ENCODE data around the gene CNOT3. TPM values are rescaled to one million over a fixed set of nuclear protein-coding genes. Genes with fewer than 3 reads are reported as not detected.
"Not testable (repeated sequence)": the region's sequence is repeated elsewhere in the genome, so short reads cannot be mapped to it uniquely, and the experiment has no call there.

CNOT3 gene
- total RNA-seq, 3 donors from 2014 or later, result 14.6 to 23.4 (median 22.9) TPM

DNA sequence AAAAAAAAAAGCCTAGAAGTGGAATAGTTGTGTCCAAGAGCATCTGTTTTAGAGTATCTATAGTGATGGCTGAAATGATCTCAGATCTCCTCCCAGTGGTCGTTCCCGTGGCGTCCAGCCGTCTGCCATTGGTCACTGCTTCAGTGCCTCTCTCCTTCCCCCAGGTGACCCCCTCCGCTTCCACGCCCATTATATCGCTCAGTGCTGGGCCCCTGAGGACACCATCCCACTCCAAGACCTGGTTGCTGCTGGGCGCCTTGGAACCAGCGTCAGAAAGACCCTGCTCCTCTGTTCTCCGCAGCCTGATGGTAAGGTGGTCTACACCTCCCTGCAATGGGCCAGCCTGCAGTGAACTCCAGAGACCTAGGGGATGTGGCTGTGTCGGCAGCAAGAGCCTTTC is 55.4 kb downstream of the CNOT3 start:
- Histone ChIP-seq H3K36me3 (no peaks in the 10 kb centered on the region), H3K27ac (no peak overlapping the region), H3K4me3 (no peak overlapping the region), H3K4me1 (peaks cover 0 to 16% of the 10 kb centered on the region in 2 donors), H3K27me3 (no peaks in the 10 kb centered on the region), H3K9me3 (no peaks in the 10 kb centered on the region)
- intact Hi-C loops (cut with DNase I; ENCODE audit: low total_unique reads), result no loop called here
- no peak for DNase-seq (ENCODE audit: low spot score in 2 of 2)
- TF ChIP-seq POLR2A (IDR thresholded peaks at IDR 0.05), result no peak

GRCh38 chr19:54194463-54194862 is 56.9 kb downstream of the CNOT3 start:
- DNase-seq (ENCODE audit: low spot score in 2 of 2); H3K4me1 ChIP-seq; intact Hi-C loops (cut with DNase I; ENCODE audit: low total_unique reads); H3K27ac ChIP-seq; H3K4me3 ChIP-seq; H3K27me3 ChIP-seq; H3K9me3 ChIP-seq; H3K36me3 ChIP-seq: not testable (repeated sequence)

DNA sequence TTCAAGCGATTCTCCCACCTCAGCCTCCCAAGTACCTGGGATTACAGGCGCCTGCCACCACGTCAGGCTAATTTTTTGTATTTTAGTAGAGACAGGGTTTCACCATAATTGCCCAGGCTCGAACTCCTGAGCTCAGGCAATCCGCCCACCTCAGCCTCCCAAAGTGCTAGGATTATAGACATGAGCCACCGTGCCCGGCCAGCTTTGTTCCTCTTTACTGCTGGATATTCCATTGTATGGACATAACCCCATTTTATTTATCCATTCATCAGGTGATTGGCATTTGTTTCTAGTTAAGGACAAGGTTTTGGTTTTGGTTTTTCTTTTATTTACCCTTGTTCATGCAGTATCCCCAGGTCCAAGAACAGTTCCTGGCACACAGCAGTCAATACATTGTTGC is 59.0 kb downstream of the CNOT3 start:
- no peaks in the 10 kb centered on the region for H3K9me3 ChIP-seq
- H3K27ac ChIP-seq, result no peak overlapping the region
- intact Hi-C loops (cut with DNase I; ENCODE audit: low total_unique reads), result no loop called here
- no peak overlapping the region for H3K4me3 ChIP-seq
- no peaks in the 10 kb centered on the region for H3K27me3 ChIP-seq
- TF ChIP-seq, protein P1, sequence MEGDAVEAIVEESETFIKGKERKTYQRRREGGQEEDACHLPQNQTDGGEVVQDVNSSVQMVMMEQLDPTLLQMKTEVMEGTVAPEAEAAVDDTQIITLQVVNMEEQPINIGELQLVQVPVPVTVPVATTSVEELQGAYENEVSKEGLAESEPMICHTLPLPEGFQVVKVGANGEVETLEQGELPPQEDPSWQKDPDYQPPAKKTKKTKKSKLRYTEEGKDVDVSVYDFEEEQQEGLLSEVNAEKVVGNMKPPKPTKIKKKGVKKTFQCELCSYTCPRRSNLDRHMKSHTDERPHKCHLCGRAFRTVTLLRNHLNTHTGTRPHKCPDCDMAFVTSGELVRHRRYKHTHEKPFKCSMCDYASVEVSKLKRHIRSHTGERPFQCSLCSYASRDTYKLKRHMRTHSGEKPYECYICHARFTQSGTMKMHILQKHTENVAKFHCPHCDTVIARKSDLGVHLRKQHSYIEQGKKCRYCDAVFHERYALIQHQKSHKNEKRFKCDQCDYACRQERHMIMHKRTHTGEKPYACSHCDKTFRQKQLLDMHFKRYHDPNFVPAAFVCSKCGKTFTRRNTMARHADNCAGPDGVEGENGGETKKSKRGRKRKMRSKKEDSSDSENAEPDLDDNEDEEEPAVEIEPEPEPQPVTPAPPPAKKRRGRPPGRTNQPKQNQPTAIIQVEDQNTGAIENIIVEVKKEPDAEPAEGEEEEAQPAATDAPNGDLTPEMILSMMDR (IDR thresholded peaks at IDR 0.05), result no peak
- no peak for DNase-seq (ENCODE audit: low spot score in 2 of 2)
- H3K4me1 ChIP-seq, result peaks cover 0 to 10% of the 10 kb centered on the region in 2 donors
- no peaks in the 10 kb centered on the region for H3K36me3 ChIP-seq

GRCh38 chr19:54197121-54197520 is 59.6 kb downstream of the CNOT3 start:
- no peak for DNase-seq (ENCODE audit: low spot score in 2 of 2)
- Histone ChIP-seq H3K27ac (no peak overlapping the region), H3K4me3 (no peak overlapping the region), H3K36me3 (no peaks in the 10 kb centered on the region), H3K9me3 (no peaks in the 10 kb centered on the region), H3K4me1 (peaks cover 0 to 10% of the 10 kb centered on the region in 2 donors), H3K27me3 (no peaks in the 10 kb centered on the region)
- intact Hi-C loops (cut with DNase I; ENCODE audit: low total_unique reads), result no loop called here
- TF ChIP-seq, protein P1 (IDR thresholded peaks at IDR 0.05), result no peak
- TF ChIP-seq POLR2AphosphoS5 (IDR thresholded peaks at IDR 0.05) (no peak), POLR2A (IDR thresholded peaks at IDR 0.05) (no peak)

GRCh38 chr19:54199401-54199800 is 61.8 kb downstream of the CNOT3 start:
- DNase-seq (ENCODE audit: low spot score in 2 of 2), result no peak
- H3K27ac ChIP-seq, result peak overlapping the region in 1 of 2 donors; percentile 97

GRCh38 chr19:54201172-54201701 is 63.7 kb downstream of the CNOT3 start:
- peak overlapping the region; percentile 60 to 93 (median 68) for H3K4me3 ChIP-seq
- DNase-seq (ENCODE audit: low spot score in 2 of 2), result no peak
- H3K9me3 ChIP-seq, result no peaks in the 10 kb centered on the region
- H3K36me3 ChIP-seq, result no peaks in the 10 kb centered on the region
- intact Hi-C loops (cut with DNase I; ENCODE audit: low total_unique reads), result no loop called here
- no peaks in the 10 kb centered on the region for H3K27me3 ChIP-seq
- peaks cover 5 to 13% of the 10 kb centered on the region in 2 donors for H3K4me1 ChIP-seq
- TF ChIP-seq POLR2A (IDR thresholded peaks at IDR 0.05), result no peak
- TF ChIP-seq, protein P1 (IDR thresholded peaks at IDR 0.05), result no peak
- TF ChIP-seq POLR2AphosphoS5 (IDR thresholded peaks at IDR 0.05), result no peak
- peak overlapping the region; percentile 97 for H3K27ac ChIP-seq

More at GRCh38 chr19:54199401-54199800, 61.8 kb downstream of the CNOT3 start:
- no peak for TF ChIP-seq POLR2A (IDR thresholded peaks at IDR 0.05)
- TF ChIP-seq POLR2AphosphoS5 (IDR thresholded peaks at IDR 0.05), result no peak
- TF ChIP-seq, protein P1 (IDR thresholded peaks at IDR 0.05), result no peak
- H3K9me3 ChIP-seq, result no peaks in the 10 kb centered on the region
- peaks cover 5 to 13% of the 10 kb centered on the region in 2 donors for H3K4me1 ChIP-seq
- no peaks in the 10 kb centered on the region for H3K36me3 ChIP-seq
- no peaks in the 10 kb centered on the region for H3K27me3 ChIP-seq
- no peak overlapping the region for H3K4me3 ChIP-seq
- intact Hi-C loops (cut with DNase I; ENCODE audit: low total_unique reads), result no loop called here

Data from breast epithelium (tissue), 4 donors.